MCF 10A (cell line): ENCODE data around the gene RIMS4. TPM values are rescaled to one million over a fixed set of nuclear protein-coding genes. Genes with fewer than 3 reads are reported as not detected.

Source experiments
- BruUV-seq: library from RNA; stranded (reverse); fragments of 400-500 nt; replicated peaks from 2 replicates; lab custom pipeline; 2021; lab: Mats Ljungman, UMichigan
- CTCF ChIA-PET: fragments of 300-600 bp; sonication (Branson Sonifier 250); formaldehyde crosslinking; extraction: SDS; loops from one replicate; lab custom pipeline; 2021; ENCODE audit warnings: antibody characterized with exemption, inconsistent platforms; lab: Yijun Ruan, JAX
- POLR2A ChIA-PET: fragments of 300-600, 350-650 bp; sonication (Branson Sonifier 250); formaldehyde crosslinking; extraction: SDS; loops from one replicate; lab custom pipeline; 2020; ENCODE audit warnings: antibody characterized with exemption, inconsistent platforms; lab: Yijun Ruan, JAX
- DNase-seq: peaks from one replicate; pipeline ENCODE4 v3.0.0-alpha.2; 2018; ENCODE audit not compliant: unreplicated experiment
- H3K27ac Mint-ChIP-seq: one replicate; pipeline ENCODE4 v1.8.0; 2022; ENCODE audit warnings: mild to moderate bottlenecking, low read depth, mixed read lengths; ENCODE audit not compliant: unreplicated experiment
- H3K27me3 Mint-ChIP-seq: one replicate; pipeline ENCODE4 v1.8.0; 2022; ENCODE audit warnings: mixed read lengths; ENCODE audit not compliant: insufficient read depth, unreplicated experiment
- H3K36me3 Mint-ChIP-seq: one replicate; pipeline ENCODE4 v1.8.0; 2022; ENCODE audit warnings: mild to moderate bottlenecking, moderate library complexity, mixed read lengths; ENCODE audit not compliant: insufficient read depth, unreplicated experiment
- H3K4me1 Mint-ChIP-seq: one replicate; pipeline ENCODE4 v1.8.0; 2022; ENCODE audit warnings: mixed read lengths; ENCODE audit not compliant: insufficient read depth, unreplicated experiment
- H3K4me3 Mint-ChIP-seq: one replicate; pipeline ENCODE4 v1.8.0; 2022; ENCODE audit warnings: mild to moderate bottlenecking, moderate library complexity, mixed read lengths; ENCODE audit not compliant: unreplicated experiment
- H3K9me3 Mint-ChIP-seq: one replicate; pipeline ENCODE4 v1.8.0; 2022; ENCODE audit warnings: mixed read lengths; ENCODE audit not compliant: unreplicated experiment
- intact Hi-C: fragments of 100-400 bp; cut with micrococcal nuclease; formaldehyde crosslinking; loops from 2 replicates; pipeline ENCODE4 v1.14.1; 2022
- total RNA-seq: library from RNA; stranded (reverse); gene quantifications from 2 replicates; pipeline ENCODE4 v1.2.3, GENCODE V29; 2022
- TF ChIP-seq, protein P1 (sequence below): fragments of 200-600 bp; IDR thresholded peaks from one replicate; pipeline ENCODE4 v1.8.0; 2022; ENCODE audit warnings: antibody characterized with exemption, mild to moderate bottlenecking; ENCODE audit not compliant: unreplicated experiment

Gene RIMS4
- total RNA-seq, 1 experiment from 2014 or later: not detected

DNA sequence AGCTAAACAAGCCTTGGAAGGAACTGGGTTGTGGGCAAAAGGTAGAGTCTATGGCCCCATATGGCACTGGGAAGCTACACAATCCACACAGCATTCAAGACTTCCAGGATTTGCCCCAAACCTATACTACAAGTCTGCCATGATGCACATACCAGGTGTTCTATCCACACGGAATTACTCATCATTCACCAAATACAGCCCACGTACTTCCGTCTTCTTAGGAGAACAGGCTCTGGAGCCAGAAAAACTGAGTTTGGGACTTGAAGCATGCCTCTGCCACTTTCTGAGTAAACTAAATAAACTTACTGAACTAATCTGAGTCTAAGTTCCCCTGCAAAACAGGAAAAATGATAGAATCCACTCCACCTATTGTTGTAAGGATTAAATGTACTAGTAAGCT lies 28.6 kb downstream of the RIMS4 start:
- Mint-ChIP-seq H3K27ac (no peak overlapping the region), H3K4me3 (no peak overlapping the region), H3K36me3 (no peaks in the 10 kb centered on the region), H3K27me3 (peaks cover 37% of the 10 kb centered on the region), H3K4me1 (no peaks in the 10 kb centered on the region), H3K9me3 (no peaks in the 10 kb centered on the region)
- intact Hi-C loops: no loop called here
- POLR2A ChIA-PET: interaction anchor here (1.1 to 1.2 kb wide), 2 partner anchors 9 to 10 kb away, joined by 3 to 4 read pairs; no protein-coding TSS in a partner anchor
- CTCF ChIA-PET: interaction anchor here (0.6 to 1.2 kb wide), 3 partner anchors 16 to 34 kb away, joined by 3 to 5 read pairs (median 3); no protein-coding TSS in a partner anchor
- no TSS peak for BruUV-seq
- TF ChIP-seq, protein P1, sequence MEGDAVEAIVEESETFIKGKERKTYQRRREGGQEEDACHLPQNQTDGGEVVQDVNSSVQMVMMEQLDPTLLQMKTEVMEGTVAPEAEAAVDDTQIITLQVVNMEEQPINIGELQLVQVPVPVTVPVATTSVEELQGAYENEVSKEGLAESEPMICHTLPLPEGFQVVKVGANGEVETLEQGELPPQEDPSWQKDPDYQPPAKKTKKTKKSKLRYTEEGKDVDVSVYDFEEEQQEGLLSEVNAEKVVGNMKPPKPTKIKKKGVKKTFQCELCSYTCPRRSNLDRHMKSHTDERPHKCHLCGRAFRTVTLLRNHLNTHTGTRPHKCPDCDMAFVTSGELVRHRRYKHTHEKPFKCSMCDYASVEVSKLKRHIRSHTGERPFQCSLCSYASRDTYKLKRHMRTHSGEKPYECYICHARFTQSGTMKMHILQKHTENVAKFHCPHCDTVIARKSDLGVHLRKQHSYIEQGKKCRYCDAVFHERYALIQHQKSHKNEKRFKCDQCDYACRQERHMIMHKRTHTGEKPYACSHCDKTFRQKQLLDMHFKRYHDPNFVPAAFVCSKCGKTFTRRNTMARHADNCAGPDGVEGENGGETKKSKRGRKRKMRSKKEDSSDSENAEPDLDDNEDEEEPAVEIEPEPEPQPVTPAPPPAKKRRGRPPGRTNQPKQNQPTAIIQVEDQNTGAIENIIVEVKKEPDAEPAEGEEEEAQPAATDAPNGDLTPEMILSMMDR: no peak
- no peak for DNase-seq

DNA sequence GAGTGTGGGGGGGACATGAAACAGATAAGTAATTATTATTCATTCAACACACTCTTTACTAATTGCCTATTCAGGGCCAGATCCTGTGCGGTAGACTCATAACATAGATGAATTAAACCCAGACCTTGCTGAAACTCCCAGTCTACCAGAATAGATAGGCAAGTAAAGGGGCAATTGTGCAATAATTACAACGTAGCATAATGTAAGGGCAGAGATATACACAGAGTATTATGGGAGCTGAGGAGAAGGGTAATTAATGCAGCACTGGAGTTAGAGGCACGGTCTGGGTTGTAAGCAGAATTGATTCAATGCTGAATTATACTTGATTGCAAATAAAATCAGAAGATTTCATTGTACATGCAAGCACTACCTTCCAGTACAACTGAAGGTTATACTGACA lies 29.2 kb downstream of the RIMS4 start:
- ChIA-PET POLR2A (interaction anchor here (1.1 kb wide), 1 partner anchor 11 kb away, joined by 3 read pairs; no protein-coding TSS in a partner anchor), CTCF (interaction anchor here (1.0 to 1.2 kb wide), 2 partner anchors 19 to 33 kb away, joined by 3 to 5 read pairs; no protein-coding TSS in a partner anchor)
- BruUV-seq: no TSS peak
- TF ChIP-seq, protein P1: no peak
- Mint-ChIP-seq H3K9me3 (no peaks in the 10 kb centered on the region), H3K4me3 (no peak overlapping the region), H3K27me3 (peaks cover 30% of the 10 kb centered on the region), H3K27ac (no peak overlapping the region), H3K4me1 (no peaks in the 10 kb centered on the region), H3K36me3 (no peaks in the 10 kb centered on the region)
- intact Hi-C loops: no loop called here
- DNase-seq: no peak

DNA sequence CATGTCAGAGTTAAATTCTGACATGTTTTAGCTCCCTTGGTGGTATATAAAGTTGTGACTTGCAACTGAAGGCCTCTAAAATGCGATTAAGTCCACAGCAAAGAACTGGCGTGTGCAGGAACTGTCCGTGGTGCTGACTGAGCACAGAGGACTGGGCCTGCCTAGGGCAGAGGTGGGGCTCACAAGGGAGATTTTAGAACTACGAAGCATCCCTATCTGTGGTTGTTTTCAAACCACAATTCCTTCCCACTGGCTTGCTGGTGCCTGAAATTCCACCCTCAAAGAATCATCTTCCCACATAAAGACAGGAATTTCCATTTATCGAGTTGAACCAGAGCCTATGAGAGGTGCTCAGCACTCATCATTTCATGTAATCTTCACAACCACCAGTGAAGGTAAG lies 30.1 kb downstream of the RIMS4 start:
- BruUV-seq: no TSS peak
- ChIA-PET POLR2A (no interaction called here), CTCF (interaction anchor here (1.0 kb wide), 1 partner anchor 13 kb away, joined by 3 read pairs; no protein-coding TSS in a partner anchor)
- no peaks in the 10 kb centered on the region for H3K4me1 Mint-ChIP-seq
- H3K9me3 Mint-ChIP-seq: no peaks in the 10 kb centered on the region
- DNase-seq: peak; percentile 60
- intact Hi-C loops: no loop called here
- no peaks in the 10 kb centered on the region for H3K36me3 Mint-ChIP-seq
- TF ChIP-seq, protein P1: no peak
- no peak overlapping the region for H3K4me3 Mint-ChIP-seq
- H3K27ac Mint-ChIP-seq: no peak overlapping the region
- H3K27me3 Mint-ChIP-seq: peaks cover 22% of the 10 kb centered on the region

DNA sequence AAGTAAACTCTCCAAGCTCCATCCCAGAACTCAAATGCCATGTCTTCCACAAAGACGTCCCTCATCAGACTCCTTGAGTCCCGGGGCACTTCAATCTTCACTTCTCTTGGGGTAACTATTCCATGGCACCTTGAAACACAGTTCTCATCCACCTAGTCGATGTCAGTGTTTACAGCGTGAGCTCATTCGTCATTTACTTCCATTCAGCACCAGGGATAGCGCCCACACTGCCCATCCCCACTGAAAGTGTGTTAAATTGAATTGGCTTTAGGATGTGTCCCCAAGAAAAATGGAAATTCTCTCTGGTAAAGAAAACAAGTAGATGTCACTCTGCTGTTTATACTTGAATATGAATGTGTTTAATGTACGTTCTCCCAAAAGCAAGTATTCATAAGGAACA lies 33.4 kb downstream of the RIMS4 start:
- DNase-seq: peak; percentile 53
- H3K36me3 Mint-ChIP-seq: no peaks in the 10 kb centered on the region
- H3K4me3 Mint-ChIP-seq: no peak overlapping the region
- no TSS peak for BruUV-seq
- H3K27me3 Mint-ChIP-seq: no peaks in the 10 kb centered on the region
- no peaks in the 10 kb centered on the region for H3K9me3 Mint-ChIP-seq
- no peak overlapping the region for H3K27ac Mint-ChIP-seq
- CTCF ChIA-PET: interaction anchor here (0.6 to 1.8 kb wide), 8 partner anchors 10 to 335 kb away, joined by 3 to 6 read pairs (median 3); no protein-coding TSS in a partner anchor
- no peaks in the 10 kb centered on the region for H3K4me1 Mint-ChIP-seq
- POLR2A ChIA-PET: interaction anchor here (0.7 to 1.4 kb wide), 3 partner anchors 9 to 22 kb away, joined by 3 to 6 read pairs (median 5); no protein-coding TSS in a partner anchor
- intact Hi-C loops: no loop called here
- TF ChIP-seq, protein P1: no peak
